Measurements from ENCODE around the gene SPDL1.

GRCh38 chr5:169549453-169550100 lies 34.0 kb upstream of the SPDL1 start:
- TF ChIP-seq CTCF (IDR thresholded peaks at IDR 0.05 in 4 of 5, conservative IDR thresholded peaks at IDR 0.05 in 1 of 5) = no peak
- TF ChIP-seq POLR2A (IDR thresholded peaks at IDR 0.05) = no peak
